Stimulated activated CD4-positive, alpha-beta T cell treated with anti-CD3 and anti-CD28 coated beads, Interleukin-1b, Interleukin-23, amount 100 ng/mL, for 1 hour (primary cell): ENCODE measurements around the gene MAFG.
"Not testable (repeated sequence)": the region's sequence is repeated elsewhere in the genome, so short reads cannot be mapped to it uniquely, and the experiment has no call there.

Source experiments
- DNase-seq, 2 donors: peaks; one replicate each; pipeline ENCODE4 v3.0.0-alpha.2; 2020; ENCODE audit warnings: low read depth in 2 of 2

The MAFG gene

DNA sequence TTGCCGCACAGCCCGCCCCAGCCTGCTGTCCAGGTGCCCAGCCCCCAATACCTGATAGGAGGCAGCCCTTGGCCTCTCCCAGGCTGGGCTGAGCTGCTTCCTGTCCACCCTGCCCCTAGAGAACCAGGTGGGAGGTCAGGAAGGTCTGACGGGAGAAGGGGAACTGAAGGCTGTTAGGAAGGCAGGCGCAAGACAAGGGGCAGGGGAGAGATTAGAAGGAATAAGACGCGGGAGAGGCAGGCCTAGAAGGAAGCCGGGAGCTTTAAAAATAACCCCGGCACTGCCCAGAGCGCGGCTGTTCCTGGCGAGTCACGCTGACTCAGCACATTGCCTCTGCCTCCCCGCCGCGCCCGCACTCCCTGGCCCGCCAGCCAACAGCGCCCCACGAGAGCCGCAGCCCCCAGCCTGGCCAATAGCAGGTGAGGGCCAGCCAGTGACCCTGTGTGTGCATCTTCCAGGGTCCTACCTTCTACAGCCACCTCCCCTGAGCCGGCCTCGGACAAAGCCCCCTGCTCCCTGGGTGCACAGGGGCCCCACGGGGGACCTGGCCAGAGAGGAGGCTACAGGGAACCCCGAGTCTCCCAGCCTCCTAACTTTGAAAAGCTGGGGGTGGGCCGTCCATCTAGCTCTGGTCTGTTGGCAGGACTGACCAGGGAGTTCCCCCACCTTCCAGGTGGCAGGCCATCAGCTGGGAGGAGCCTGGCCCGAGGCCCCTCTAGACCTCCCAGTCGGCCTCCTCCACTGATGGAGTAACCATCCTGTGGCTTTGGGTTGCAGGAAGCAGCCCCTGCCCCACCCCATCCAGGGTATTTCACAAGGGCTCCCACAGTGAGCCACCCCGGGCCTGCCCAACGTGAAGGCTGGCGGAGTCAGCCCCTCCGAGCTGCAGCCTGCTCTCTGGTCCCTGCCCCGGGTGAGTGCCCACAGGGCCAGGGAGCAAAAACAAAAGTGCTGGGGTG, 4.0 kb downstream of the MAFG start:
- no peak for DNase-seq

DNA sequence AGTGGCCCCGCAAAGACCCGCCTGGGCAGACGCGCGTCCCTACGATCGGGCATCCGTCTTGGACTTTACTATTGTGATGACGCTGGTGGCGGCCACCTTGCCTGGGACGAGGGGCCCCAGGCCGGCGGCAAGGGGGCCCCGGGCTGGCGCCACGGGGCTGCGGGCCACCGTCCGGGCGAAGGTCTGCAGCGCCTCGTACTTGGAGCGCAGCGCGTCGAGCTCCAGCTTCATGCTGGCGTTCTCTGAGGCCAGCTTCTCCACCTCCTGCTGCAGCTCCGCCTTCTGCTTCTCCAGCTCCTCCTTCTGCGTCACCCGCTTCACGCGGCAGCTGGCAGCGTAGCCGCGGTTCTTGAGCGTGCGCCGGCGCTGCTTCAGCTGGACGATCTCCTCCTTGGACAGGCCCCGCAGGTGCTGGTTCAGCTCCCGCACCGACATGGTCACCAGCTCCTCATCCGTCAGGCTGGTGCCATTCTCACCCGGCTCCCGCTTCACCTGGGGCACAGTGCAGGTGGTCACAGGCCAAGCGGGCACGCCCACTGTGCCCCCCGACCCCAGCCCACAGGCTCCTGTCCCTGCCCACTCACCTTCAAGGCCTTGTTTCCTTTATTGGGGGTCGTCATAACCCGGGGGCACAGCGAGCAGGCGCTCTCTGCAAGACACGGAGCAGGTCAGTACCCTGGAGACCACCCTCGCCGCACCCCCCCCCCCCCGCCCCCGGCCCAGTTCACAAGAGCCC, 4.8 kb downstream of the MAFG start:
- no peak for DNase-seq

DNA sequence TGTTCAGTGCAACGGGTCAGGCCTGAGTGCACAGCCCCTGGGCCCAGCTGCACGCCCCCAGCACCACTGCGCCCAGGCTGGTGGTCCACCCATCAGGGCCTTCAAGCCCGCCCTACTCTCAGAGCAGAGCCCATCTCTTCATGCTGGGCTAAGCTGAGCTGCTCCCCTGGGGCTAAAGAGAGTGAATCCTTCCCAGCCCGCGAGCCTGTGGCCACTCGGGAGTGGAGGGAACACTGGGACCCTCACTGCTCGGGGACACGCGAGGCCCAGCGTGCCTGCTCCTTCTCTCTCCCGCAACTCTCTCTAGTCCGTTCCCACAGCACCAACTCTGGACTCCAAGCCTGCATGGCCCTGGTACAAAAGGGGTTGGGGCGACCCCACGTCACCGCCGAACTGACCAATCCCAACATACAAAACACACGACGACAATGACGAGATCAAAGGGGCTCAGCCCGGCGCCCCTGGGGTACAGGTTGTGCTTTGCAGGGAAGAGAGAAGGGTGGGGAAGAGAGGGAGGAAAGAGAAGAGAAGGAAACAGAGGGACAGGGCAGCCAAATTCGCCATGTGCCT, 5.5 kb downstream of the MAFG start:
- no peak for DNase-seq

DNA sequence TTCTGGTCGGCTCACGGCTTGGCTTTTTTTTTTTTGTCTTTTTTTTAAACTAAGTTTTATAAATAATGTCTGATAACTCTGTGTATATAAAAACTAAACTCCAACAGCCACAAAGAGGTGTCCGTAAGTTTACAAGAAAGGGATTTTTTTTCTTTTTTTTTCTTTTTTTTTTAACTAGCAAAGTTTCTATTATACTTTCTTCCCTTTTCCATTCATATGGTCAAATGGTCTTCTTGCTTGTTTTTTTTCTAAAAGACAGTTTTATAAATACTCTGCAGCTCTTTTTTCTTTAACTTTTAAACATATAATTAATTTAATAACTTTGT, 6.0 kb downstream of the MAFG start:
- no peak for DNase-seq

DNA sequence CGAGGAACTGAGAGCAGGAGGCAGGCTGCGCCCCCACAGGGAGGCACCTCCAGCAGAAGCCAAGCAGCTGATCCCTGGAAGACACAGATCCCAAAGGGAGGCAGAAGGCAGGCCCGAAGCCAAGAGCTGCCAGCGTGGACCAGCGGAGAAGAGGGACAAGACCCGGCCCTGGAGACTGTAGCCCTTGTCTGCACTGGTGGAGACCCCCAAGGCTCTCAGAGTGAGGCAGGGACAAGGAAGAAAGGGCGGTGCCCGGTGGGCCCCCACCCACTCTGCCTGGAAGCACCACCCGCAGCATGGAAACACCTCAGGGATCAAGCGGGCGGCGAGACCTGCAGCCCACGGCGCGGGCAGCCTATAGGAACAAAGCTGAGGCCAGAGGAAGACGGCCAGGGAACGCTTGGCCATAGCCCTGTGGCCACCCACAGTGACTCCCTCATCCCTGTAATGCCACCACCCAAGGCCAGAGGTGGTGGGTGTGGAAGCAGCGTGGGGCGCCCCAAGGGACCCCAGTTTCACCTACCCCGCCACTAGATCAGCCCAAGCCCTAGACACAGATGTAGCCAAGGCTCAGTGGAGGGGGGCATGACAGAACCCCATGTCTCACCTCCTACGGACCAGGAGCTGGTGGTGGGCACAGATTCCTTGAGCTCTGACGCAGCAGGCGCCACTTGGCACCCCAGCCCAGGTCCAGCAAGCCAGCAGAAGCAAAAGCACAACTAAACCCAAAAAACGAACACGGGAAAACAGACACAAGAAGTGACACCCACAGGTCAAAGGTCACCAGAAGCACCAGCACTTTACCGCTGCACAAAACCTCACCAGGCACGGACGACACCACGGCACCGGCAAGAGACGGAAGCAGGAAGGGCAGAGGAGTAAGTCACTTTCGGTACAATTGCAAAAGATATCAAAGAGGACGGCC, 6.7 kb downstream of the MAFG start:
- DNase-seq, result no peak

DNA sequence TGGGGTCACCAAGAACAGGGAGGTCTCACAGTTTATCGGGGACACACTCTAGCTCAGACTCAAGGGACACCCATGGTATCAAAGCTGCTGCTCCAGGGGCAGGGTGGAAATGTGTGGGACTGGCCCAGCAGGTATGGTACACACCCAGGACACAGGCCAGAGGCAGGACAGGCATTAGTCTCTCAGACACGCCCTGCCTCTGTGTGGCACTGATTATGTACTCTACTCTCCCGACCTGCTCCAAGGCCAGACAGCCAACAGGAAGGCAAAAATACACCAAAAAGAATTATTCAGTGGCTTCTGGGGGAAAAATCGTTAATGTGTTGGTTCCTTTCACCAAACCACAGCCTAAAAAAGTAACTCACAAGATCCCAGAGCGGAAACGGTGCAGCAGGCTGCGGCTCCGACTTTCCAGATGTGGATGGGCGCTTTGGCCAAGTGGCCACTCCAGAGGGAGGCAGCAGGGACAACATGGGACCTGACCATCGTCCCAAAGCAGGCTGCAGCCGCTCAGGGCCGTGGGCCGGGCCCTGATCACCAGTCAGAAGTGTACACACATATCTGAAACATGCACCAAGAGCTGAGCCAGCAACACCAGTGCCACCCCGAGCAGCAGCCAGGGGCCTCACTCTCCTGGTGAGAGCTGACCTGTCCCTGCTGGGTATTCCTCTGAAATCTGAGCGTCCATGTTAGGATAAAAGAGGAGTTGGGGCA, 8.5 kb downstream of the MAFG start:
- no peak for DNase-seq

DNA sequence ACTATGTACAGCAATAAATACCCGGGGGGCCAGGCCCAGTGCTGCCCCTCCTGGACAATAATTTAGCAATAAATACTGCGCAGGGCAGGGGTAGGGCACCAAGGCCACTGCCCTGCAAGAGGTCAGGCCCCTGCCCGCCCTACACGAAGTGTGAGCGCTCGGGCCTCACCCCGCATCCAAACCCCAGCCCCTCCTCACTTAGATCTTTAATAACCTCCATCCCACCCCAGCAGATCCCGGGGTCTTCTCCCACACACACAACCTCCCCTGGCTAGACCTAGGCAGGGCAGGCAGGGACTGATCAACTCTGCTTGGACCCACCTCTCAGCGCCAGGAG, 9.2 kb downstream of the MAFG start:
- DNase-seq, result not testable (repeated sequence)

DNA sequence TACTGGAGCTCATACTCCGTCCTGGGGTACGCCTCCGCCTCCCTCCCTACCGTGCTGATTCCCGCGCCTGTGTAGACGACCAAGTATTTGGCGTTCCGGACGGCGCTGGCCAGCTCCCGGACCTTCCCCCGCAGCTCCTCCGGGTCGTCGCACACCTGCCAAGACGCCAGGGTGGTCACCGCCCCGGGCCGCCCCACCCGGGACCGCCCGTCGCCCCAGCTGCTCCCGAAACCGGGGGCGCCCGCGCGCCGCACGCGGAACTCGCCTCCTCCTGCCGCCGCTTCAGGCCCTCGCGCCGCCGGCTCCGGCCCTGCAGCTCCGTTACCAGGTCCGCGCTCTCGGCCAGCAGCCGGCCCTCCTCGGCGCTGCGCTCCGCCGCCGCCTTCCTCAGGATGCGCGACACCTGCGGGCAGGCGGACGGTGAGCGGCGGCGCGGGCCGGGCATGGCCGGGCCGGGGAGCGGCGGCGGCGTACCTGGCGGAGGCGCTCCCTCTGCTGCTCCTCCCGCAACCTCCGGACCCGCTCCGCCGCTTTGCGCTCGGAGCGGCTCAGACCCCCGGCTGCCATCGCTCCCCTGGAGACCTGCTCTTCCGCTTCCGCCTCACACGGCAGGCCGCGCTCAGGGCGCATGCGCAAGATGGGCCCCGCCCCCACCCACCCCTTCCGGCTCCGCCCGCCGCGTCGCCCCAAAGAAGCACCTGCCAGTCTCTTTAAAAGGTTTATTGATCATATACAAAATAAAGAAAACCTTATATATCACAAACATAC, 9.8 kb downstream of the MAFG start, which contains the start of gene SIRT7:
Gene SIRT7, minus strand, starts transcription at position 612 of the 768 bp plus-strand sequence. Its CDS starts 45 bp downstream, at position 567.
- peak; percentile 68 for DNase-seq

DNA sequence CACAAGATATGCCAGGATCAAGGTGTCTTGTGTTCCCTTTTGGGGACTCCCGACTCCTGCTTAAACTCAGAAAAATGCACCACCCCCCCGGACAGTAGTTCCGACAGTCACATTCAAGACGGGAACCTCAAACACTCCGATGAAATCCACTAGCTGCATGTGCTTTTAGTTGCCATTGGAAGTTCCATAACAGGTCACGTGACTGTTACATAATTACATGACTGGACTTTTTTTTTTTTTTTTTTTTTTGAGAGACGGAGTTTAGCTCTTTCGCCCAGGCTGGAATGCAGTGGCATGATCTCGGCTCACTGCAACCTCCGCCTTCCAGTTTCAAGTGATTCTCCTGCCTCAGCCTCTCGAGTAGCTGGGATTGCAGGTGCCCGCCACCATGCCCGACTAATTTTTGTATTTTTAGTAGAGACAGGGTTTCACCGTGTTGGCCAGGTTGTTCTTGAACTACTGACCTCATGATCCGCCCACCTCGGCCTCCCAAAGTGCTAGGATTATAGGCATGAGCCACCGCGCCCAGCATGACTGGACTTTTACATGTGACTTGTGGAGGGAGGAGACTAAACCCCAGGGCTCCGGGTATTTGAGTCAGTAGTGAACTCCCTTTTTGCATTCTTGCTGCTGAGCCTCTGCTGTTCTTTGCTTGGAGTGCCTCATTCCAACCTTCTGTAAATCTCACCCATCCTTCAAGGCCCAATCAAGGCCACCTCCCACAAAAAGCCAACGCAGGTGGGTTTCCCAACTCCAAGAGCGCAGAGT, 11.1 kb downstream of the MAFG start:
- no peak for DNase-seq

DNA sequence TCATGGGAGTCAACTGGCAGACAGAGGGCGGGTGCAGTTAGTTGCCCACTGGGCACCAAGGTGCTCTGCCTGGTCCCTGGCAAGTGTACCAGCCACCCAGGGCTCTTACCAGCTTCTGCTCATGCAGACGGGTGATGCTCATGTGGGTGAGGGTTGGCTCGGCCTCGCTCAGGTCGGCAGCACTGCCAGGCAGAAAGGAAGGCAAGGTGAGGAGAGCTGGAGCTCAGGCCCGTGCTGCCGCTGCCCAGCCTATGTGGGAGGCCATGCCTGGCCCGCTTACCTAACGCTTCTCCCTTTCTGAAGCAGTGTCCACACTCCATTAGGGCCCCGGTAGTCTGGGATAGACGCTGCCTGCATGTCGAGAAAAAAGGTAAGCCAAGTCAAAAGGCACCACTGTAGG, 12.2 kb downstream of the MAFG start:
- no peak for DNase-seq

DNA sequence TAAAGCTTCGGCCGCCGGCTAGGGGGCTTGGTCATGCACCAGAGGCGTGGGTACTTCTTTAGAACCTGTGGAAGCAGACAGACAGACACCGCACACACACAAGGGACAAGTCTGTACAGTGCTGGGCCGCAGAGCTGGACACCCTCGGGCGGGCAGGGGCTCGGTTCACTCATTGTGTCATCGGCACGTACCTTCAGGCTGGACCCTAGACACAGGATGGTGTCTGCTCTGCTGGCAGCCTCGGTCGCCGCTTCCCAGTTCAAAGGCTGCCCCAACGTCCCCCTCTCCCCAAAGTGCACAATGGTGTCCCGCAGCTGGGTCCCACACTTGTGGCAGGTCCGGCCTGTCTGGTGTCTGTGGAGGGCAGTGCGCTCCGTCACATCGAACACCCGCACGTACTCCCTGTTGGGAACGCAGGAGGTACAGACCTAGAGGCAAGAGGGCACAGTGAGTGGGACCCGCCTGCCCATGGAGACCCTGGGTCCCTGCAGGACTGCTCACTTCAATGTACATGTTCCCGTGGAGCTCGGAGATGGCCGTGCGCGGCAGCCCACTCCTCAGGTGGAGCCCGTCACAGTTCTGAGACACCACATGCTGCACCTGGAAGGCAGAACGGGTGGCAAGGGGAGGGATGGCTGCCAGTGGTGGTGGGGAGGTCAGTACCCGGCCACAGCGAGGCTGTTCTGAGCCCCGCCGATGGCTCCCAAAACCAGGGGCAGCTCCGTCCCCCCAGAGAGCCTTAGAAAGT, 13.3 kb downstream of the MAFG start:
- DNase-seq, result no peak

DNA sequence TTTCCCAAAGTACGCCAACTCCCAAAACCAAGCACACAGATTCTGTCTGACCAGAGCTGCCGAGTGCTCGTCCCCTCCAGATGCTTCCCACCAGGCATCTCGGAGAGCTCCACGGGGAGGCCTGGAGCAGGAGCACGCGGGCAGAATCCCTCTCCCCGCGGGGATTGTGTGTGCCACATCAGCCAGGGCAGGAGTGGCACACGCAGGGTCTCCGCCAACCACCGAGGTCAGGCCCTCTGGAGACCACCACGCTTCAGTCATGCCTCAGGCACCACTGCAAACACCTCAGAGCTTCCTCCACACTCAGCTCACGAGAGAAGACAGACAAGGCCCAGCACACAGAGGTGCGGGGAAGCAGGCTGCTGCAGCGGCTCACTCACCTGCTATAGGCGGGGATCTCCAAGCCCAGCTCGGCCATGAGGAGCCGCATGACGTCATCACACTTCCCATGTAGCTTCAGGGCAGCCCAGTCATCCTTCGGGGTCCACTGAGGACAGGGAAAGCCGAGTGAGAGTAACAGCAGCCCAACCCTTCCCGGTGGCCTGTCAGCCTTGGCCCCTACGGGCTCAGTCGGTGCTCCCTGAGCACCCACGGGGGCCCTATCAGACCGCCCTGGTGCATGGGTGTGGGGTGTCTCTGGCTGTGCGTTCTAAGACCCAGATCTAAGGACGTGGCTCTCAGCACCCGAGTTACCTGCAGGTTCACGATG, 14.0 kb downstream of the MAFG start:
- no peak for DNase-seq

DNA sequence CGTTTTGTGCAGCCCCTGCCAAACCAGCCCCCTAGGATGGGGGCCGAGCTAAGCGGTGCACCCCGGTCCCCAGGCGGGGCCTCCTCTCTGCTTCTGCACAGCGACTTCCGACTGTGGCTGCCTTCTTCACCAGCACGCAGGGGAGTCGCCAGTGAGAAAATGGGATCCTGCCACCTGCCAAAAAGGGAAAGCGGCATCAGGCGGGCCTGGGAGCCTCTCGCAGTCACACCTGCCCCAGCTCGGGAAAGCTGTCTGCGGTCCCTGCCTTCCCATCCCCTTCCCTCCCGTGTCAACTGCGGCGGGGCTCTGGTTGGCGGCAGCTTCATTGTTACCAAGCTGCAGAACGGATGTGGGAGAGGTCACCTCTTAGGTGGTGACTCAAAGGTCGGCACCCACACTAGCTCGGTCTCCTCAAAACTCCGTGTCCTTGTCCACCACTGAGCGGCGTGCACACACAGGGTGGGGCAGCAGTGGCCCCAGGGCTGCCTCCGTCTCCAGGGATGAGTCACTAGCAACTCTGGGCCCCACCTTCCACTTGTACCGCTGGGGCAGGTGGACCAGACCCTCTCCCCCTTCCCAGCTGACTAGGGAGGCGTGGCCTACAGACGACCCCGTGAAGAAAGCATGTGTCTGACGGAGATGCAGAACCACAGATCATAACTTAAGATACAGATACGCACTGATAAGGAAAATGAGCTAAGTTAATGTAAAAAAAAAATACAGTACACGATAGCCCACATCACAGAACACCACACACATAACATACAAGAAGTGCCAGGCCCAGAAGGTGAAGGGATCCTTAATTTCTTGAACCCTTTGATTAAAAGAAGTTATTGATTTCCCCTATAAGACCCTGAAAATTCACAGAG, 14.9 kb downstream of the MAFG start:
- DNase-seq, result no peak

DNA sequence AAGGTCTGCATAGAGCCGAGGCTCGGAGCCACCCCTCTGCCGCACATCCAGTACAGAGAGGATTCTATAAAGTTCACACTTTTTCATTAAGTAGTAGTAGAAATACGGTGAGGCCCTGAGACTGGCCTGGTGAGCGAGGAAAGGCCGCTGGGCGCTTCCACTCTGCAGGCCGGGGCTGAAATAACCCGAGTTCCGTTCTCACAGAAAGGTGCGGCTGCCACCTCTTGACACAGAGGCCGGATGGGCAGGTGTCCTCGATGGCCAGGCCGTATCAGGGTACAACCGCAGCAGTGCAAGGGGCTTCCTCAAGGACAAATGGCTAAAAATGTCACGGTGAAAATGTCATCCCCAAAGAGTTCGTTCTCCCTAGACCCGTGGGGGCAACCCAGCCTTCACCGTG, 15.6 kb downstream of the MAFG start:
- no peak for DNase-seq

DNA sequence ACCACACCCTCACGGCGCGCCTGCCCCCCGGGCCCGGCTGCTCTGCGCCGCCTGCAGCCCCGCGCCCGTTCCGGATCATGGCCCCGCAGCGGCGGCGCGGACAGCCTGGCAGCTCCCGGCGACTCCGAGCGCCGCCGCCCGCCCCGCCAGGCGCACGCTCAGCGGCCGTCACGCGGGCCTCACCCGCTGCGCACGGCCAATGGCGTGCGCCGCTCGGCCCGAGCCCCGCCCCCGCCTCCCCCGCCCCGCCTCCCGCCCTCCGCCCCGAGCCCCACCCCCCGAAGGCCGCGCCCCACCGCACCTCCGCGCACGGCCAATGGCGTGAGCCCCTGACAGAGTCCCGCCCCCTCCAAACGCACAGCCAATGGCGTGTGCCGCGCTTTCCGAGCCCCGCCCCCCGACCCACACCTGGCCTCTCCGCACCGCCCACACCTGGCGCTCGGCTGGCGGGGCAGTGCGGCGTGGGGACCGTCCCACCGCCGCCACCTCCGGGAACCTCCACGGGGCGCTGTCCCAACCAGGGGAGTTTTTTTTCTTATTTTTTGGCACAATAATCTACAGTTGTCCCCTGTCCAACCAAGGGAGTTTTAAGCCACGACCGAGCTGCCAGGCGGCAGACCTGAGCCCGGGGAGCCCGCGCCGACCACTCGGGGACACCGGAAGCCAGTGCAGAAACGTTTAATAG, 16.1 kb downstream of the MAFG start, which contains the start of gene PCYT2:
Gene PCYT2, minus strand, starts transcription at position 123 of the 685 bp plus-strand sequence. Its CDS starts 44 bp downstream, at position 79.
- peak; percentile 86 to 88 for DNase-seq

DNA sequence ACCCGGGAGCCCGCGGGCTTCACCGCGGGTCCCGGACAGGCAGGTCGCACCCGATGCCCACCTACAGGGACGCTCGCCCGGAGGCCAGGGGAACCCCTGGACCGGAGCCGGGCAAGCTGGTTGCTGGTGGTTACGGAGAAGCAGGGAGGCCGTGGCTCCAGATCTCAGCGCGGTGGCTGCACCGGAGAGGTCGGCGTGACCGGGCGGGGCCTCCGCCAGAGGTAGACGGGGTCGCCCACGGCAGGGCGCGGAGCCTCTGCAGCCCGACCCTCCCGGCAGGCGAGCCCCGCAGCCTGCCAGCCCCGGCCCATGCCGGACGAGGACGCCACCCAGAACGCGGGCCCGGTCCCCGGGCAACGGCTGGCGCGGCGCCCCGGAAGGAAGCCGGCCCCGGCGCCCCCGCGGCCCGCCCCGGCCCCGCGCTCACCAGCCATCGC, 16.7 kb downstream of the MAFG start:
- no peak for DNase-seq
